ENCODE data around the gene ZCCHC14. TPM values are rescaled to one million over a fixed set of nuclear protein-coding genes. Genes with fewer than 3 reads are reported as not detected.

ZCCHC14 gene
- total and polyA plus RNA-seq, 2 of the 8 experiments (the other 6 are each of a cell fraction or from before 2014, with no cell fraction given), result 8.2 to 28.2 TPM

DNA sequence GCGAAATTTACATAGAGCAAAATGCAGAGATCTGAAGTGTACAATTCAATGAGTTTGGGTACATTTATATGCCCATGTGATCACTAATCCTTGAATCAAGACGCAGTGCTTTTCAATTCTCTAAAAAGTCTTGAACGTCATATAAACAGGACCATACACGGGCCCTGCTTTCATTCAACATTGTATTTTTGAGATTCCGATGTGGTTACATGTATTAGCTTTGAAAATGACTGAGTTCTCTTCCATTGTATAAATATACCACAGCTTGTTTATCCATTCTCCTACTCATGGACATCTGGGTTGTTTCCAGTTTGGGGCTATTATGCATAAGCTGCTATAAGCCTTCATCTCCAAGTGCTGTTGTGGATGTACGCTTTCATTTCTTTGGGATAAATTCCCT lies 45.5 kb downstream of the ZCCHC14 start:
- Histone ChIP-seq H3K4me3 (ENCODE audit: extremely low read depth in 1 of 4, insufficient read depth in 2 of 4, low read depth in 3 of 4, low read length in 4 of 4) (no peak overlapping the region), H4K5ac (ENCODE audit: insufficient read length, low read depth, low read length) (no peak overlapping the region), H2BK15ac (ENCODE audit: low read length) (no peak overlapping the region), H3K36me3 (ENCODE audit: control insufficient read depth in 2 of 4, insufficient read depth in 4 of 4, low read length in 3 of 4) (peaks cover 2 to 27% (median 13%) of the 10 kb centered on the region in 4 experiments; a peak in 6 of 8 replicates), H3K56ac (replicated peaks; ENCODE audit: insufficient read length, low read depth, low read length) (no peak overlapping the region), H3K23ac (ENCODE audit: insufficient read length) (no peak overlapping the region), H2BK20ac (ENCODE audit: low read length) (no peak overlapping the region), H3K4ac (replicated peaks; ENCODE audit: insufficient read length, low read depth, low read length) (no peak overlapping the region), H2AFZ (ENCODE audit: low read length) (no peak overlapping the region), H4K20me1 (replicated peaks in 1 of 2; ENCODE audit: control insufficient read depth in 1 of 2, insufficient read depth in 2 of 2, low read length in 2 of 2) (peaks cover 0 to 7% of the 10 kb centered on the region in 2 experiments), H3K27me3 (replicated peaks in 1 of 4; ENCODE audit: control insufficient read depth in 3 of 4, extremely low read depth in 1 of 4, insufficient read depth in 3 of 4, low read length in 3 of 4) (no peaks in the 10 kb centered on the region), H3K18ac (ENCODE audit: extremely low read depth, low read length) (no peak overlapping the region), H2BK120ac (replicated peaks; ENCODE audit: low read depth, low read length) (no peak overlapping the region), H2AK5ac (ENCODE audit: low read depth, low read length) (no peak overlapping the region), H3K79me2 (ENCODE audit: control insufficient read depth in 1 of 2, insufficient read depth in 2 of 2, low read length in 2 of 2) (no peaks in the 10 kb centered on the region; a peak in 1 of 4 replicates), H3K23me2 (ENCODE audit: low read depth, low read length) (no peaks in the 10 kb centered on the region), H3K4me1 (replicated peaks in 1 of 4; ENCODE audit: control insufficient read depth in 3 of 4, insufficient read depth in 4 of 4, low read length in 3 of 4) (no peaks in the 10 kb centered on the region), H4K91ac (replicated peaks; ENCODE audit: insufficient read length, low read length) (no peak overlapping the region), H4K8ac (ENCODE audit: extremely low read depth, insufficient read depth, low read length) (no peak overlapping the region), H3K79me1 (ENCODE audit: low read depth, low read length) (peaks cover 3% of the 10 kb centered on the region; the same call in 1 of the 2 replicates), H3K9me3 (ENCODE audit: insufficient read depth in 2 of 2, low read depth in 1 of 2, low read length in 1 of 2) (peaks cover 3% of the 10 kb centered on the region in 2 experiments; a peak in 3 of 4 replicates), H3K9ac (replicated peaks in 1 of 4; ENCODE audit: extremely low read depth in 1 of 4, low read depth in 3 of 4, low read length in 3 of 4) (no peak overlapping the region), H2BK5ac (ENCODE audit: low read depth, low read length) (no peak overlapping the region), H3K14ac (ENCODE audit: insufficient read length) (no peak overlapping the region), H3K4me2 (ENCODE audit: insufficient read depth in 1 of 2, low read depth in 2 of 2, low read length in 2 of 2) (no peak overlapping the region), H2BK12ac (ENCODE audit: low read depth, low read length) (no peak overlapping the region), H3K27ac (ENCODE audit: low read depth, low read length) (no peak overlapping the region)
- TF ChIP-seq EZH2 (IDR thresholded peaks at IDR 0.05; ENCODE audit: low read depth, low read length, severe bottlenecking) (no peak), CHD2 (IDR thresholded peaks at IDR 0.05; ENCODE audit: low read length) (no peak), GTF2F1 (IDR thresholded peaks at IDR 0.05; ENCODE audit: borderline replicate concordance, low read depth, low read length) (no peak), POU5F1 (IDR thresholded peaks at IDR 0.05; ENCODE audit: low read depth, low read length) (no peak), SIRT6 (IDR thresholded peaks at IDR 0.05; ENCODE audit: low read length) (no peak), YY1 (IDR thresholded peaks at IDR 0.05; ENCODE audit: low read depth, low read length) (no peak), ZNF274 (IDR thresholded peaks at IDR 0.05; ENCODE audit: borderline replicate concordance, extremely low read depth, low read length) (no peak), CBX8 (IDR thresholded peaks at IDR 0.05; ENCODE audit: borderline replicate concordance, low read depth, low read length) (no peak), JUND (IDR thresholded peaks at IDR 0.05; ENCODE audit: low read length) (no peak), TEAD4 (IDR thresholded peaks at IDR 0.05; ENCODE audit: low read depth, low read length) (no peak), SIX5 (IDR thresholded peaks at IDR 0.05; ENCODE audit: low read depth, low read length) (no peak)
- 98% methylated on average over 6 of the region's 6 CpGs; no CpG with 5 or more reads in 1 of the 2 experiments for WGBS, 2 experiments (ENCODE audit: extremely low coverage in 1 of 2, insufficient coverage in 1 of 2, insufficient read length in 1 of 2, insufficient replicate concordance in 2 of 2, low coverage in 1 of 2, low lambda C conversion rate in 2 of 2, missing lambda C conversion rate in 1 of 2)
- DNase-seq (ENCODE audit: low read depth in 1 of 2, low spot score in 2 of 2) (no peak), FAIRE-seq (no peak)
- ChIA-PET POLR2A (ENCODE audit: partially characterized antibody) (interaction anchor here (0.6 kb wide), 2 partner anchors 22 to 130 kb away, joined by 3 to 4 read pairs; no protein-coding TSS in a partner anchor), CTCF (ENCODE audit: partially characterized antibody) (interaction anchor here (2.4 kb wide), 1 partner anchor 14 kb away, joined by 10 read pairs; no protein-coding TSS in a partner anchor)
